GM12872 (cell line): ENCODE data around the gene COX7B2.

Source experiments
- TF ChIP-seq, protein P1 (sequence below): IDR thresholded peaks from 3 replicates; pipeline ENCODE4 v1.5.1; 2011; ENCODE audit warnings: low read depth, mild to moderate bottlenecking, low read length, moderate library complexity; ENCODE audit not compliant: insufficient read depth

The COX7B2 gene

DNA sequence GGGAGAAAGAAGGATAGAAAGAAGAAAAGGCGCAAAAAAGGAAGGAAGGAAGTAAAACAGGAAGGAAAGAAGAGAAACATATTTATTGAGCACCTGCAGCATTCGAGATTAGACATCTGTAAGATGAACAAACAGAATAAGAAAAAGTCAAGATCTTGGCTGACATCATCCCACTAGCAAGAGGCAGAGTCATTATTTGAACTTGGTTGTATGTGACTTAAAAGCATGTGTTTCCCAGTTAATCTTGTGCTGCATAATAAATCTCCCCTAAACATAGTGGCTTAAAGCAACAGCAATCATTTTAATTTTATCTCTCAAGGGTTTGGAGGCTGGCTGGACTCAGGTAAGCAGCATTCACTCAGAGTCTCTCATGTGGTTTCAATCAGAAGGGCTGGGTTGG lies 38.5 kb upstream of the COX7B2 start:
- TF ChIP-seq, protein P1, sequence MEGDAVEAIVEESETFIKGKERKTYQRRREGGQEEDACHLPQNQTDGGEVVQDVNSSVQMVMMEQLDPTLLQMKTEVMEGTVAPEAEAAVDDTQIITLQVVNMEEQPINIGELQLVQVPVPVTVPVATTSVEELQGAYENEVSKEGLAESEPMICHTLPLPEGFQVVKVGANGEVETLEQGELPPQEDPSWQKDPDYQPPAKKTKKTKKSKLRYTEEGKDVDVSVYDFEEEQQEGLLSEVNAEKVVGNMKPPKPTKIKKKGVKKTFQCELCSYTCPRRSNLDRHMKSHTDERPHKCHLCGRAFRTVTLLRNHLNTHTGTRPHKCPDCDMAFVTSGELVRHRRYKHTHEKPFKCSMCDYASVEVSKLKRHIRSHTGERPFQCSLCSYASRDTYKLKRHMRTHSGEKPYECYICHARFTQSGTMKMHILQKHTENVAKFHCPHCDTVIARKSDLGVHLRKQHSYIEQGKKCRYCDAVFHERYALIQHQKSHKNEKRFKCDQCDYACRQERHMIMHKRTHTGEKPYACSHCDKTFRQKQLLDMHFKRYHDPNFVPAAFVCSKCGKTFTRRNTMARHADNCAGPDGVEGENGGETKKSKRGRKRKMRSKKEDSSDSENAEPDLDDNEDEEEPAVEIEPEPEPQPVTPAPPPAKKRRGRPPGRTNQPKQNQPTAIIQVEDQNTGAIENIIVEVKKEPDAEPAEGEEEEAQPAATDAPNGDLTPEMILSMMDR, result no peak

DNA sequence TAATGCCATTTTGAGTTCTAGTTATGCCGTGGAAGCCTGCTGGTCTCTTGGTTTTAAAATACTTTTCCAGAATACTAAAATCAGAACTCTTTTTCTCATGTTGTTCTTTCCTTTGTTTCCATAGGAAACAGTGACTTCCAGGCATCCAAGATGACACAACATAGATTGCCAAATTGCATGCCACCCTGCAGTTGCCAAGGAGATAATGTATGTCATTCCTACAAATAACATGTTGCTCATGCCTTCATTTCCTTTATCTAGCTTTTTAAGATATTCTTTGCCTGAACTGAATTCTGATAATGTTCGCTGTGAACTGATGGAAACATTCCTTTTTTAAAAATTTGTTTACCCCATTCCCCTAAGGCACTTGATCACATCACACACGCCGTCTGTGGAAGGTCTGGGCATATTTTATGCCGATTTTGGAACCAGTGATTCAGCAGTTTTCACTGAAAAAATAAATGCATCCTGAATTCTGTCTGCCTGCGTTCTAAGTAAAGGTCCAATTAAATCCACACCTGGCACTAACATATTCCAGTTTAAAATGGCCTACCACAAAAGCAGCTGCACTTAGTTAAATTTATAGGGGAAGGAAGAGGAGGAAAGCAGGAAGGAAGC lies 38.0 kb upstream of the COX7B2 start:
- TF ChIP-seq, protein P1, result no peak

DNA sequence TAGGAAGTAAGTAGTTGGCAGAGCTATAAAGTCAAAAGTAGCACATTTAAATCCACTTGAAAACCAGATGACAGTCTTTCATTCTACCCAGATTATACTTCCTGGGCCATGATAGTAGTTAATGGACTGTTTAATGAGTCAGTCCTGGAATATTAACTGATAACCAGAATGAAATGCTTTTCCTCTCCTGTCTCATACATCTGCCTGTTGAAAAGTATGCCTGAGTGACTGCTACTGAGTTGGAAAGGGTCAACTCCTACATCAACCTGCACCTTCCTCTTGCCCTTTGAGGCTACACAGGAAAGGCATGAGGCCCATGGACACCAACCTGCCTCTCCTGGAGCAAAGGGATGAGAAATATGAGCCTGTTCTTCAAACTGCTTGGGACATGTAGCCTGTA lies 36.0 kb upstream of the COX7B2 start:
- TF ChIP-seq, protein P1, result no peak

DNA sequence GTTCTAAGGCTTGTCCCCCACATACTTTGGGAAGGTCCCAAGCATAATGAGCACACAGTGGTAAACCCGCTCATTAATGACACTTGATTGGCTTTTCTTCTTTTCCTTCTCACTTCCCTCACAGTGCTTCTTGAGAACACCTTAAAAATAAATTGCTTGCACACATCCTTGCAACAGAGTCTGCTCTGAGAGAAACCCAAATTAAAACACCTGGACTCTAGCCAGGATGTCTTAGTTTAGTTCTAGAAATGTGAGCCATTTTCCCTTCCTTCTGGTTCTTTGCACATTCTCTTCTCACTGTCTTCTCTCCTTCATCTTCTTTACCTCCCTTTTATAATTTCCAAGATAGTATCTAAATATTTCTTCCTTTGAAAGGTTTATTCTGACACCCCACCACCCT lies 35.3 kb upstream of the COX7B2 start:
- TF ChIP-seq, protein P1, result no peak

DNA sequence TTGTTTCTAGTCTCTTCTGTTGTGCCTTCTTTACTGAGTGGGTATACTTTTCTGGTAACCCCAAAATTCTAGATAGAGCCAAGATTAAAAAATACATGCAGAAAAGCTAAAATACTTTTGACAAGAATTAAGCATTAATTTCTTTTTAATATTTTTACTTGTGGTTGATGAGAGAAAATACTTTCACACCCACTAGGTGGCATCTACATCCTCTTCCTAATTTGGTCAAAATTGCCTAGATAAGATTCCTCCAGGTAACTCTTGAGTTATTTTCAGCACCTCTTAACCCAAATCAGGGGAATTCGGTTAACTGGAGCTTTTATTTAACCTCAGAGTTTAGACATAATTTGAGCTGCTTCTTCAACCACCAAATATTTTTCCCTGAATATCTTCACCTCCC lies 28.4 kb upstream of the COX7B2 start:
- TF ChIP-seq, protein P1, result 0 out of 3 replicates have a peak, but pooled peaks have one; percentile 16

DNA sequence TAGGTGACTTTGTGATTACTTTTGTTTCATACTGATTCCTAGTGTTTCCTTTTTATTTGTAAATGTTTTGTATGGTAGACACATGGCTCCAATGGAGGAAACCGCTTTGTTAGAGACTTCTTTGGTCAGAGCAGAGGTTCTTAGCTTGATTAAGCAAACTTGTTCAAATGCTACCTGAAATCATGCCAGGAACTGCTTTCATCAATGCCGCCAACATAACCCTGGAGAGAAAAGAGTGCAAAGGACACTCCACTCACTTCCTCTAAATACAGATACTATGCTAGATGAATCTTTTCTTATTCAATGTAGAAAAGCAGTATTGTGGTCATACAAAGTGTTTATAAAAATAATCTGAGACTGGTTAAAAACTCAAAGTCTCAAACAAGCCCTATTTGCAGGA lies 25.7 kb upstream of the COX7B2 start:
- TF ChIP-seq, protein P1, result no peak

DNA sequence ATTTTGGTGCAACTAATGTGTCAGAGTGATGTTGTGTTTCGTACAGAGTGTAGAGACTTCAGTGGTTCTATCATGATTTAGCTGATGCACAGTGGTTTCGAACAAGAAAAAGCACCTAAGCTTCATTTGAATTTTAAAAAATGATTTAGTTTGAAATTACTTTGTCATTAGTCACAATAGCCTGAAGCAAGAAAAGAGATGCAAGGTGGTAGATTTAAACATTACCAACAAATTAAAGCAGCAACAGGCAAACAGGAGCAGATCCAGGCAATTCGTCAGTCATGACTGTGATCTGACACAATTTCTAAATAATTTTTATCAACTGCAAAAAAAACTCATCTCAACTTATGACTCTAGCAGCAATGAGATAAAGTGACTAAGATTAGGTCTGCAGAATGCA lies 24.6 kb upstream of the COX7B2 start:
- TF ChIP-seq, protein P1, result no peak

DNA sequence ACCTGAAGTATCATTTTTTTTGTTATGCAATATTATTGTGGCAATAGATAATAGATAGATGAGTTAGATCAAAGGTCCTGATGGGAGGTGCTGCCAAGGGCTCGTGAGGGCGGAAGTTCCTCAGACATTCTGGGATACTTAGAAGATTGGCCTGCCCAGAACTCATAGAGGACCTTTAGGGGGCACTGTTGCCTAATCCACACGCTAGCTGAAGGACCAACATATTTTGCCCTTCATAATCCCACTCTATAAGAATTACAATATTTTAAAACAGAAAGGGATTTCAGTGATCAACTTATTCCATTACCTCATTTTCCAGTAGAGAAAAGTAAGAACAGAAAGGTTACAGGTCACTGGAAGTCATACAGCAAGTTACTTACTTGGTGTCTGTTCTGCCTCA lies 22.9 kb upstream of the COX7B2 start:
- TF ChIP-seq, protein P1, result peak; percentile 59
